ENCODE measurements around the gene ABCC3.

The ABCC3 gene

DNA sequence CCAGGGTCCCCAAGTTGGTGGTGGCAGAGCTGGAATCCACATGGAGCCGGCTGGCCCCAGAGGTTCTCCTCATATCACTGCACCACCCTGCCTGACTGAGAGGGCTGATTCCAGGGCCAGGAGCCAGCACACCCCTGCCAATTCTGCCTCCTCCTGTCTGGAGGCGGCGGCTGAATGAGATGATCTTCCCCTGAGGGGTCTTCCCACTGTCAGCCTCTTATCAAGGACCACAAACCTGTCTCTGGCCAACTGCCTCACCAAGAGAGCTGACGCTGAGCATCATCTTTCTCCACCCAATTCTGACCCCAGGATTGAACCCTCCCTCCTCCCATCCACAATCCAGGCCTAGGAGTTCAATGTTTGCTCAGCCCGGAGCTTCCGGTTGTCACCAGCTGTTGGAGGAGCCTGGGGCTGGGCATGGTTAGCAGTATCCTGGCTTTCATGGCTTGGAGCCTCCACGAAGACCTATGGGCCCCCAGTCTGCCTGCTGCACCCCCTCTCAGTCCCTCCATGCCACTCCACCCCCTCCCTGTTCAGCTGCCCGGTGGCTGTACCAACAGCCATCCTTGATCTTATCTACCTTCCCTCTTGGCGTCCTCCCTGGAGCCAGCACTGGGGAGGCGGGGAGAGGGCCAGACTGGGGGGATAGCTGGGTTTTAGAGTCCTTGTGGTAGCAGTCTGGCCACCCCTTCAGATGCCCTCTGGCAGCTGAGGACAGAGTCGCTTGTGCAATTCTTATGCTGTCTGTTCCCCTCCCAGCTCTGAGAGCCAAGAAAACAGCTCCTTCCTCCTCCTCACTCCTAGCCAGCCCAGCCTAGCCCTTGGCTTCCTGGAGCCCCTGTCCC, 25.6 kb downstream of the ABCC3 start:
- intact Hi-C loops (cut with DNase I): no loop called here
- DNase-seq: no peak

DNA sequence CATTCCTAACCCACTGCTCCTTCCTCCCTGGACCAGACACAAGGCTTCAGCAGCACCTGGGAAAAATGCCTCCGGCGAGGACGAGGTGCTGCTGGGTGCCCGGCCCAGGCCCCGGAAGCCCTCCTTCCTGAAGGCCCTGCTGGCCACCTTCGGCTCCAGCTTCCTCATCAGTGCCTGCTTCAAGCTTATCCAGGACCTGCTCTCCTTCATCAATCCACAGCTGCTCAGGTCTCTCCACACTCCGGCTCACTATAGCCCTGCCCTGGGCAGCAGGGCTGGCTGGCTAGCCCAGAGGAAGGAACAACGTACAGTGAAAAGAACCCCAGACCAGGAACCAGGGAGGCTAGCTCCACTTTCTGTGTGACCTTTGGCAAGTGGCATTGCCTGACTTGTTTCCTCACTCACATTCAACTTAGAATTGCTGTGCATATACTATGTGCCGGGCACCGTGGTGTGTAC, 26.2 kb downstream of the ABCC3 start:
- no peak for DNase-seq
- intact Hi-C loops (cut with DNase I): no loop called here

DNA sequence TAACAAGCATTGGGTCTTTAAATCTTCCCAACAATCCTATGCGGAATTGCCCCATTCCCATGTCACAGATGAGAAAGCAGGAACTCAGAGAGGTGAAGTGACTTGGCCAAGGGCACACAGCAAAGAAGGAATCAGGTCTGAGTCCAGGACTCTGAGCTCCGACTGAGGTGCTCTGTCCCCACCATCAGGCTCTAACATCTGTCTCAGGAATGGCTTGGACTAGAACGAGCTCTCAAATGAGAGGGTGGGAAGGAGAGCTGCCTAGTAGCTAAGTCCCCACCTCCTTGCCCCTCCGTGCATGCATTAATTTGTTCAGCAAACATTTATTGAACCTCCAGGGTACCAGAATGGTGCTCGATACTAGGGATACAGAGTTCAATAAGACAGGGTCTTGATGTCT, 26.7 kb downstream of the ABCC3 start:
- intact Hi-C loops (cut with DNase I): no loop called here
- no peak for DNase-seq

DNA sequence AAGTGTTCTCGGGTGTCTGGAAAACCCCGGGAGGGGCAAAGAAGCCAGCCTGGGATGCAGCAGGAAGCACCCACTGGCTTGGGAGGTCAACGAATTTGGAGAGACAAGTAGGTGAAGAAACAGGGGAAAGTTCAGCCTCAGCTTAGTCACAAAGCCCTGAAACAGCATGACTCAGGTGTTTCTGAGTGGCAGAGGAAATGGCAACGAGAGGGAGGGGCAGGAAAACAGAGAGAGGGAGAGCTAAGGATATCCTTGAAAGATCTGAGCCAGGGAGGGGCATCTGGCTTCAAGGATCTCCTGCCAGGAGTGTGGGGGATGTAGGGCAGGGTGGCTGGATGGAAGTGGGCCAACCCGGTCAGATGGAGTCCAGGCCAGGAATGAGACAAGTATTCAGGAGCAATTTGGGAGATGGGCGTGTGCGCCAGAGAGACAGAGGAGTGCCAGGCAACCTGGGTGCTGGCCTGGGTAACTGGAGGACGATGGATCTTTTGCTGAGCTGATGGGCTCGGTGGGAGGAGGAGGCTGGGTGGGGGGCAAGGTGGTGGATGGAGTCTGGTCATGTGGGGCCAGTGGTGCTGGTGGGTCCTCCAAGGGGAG, 27.2 kb downstream of the ABCC3 start:
- peak in 9 of 42 donors; percentile 5 to 52 (median 21) for DNase-seq
- intact Hi-C loops (cut with DNase I): no loop called here

DNA sequence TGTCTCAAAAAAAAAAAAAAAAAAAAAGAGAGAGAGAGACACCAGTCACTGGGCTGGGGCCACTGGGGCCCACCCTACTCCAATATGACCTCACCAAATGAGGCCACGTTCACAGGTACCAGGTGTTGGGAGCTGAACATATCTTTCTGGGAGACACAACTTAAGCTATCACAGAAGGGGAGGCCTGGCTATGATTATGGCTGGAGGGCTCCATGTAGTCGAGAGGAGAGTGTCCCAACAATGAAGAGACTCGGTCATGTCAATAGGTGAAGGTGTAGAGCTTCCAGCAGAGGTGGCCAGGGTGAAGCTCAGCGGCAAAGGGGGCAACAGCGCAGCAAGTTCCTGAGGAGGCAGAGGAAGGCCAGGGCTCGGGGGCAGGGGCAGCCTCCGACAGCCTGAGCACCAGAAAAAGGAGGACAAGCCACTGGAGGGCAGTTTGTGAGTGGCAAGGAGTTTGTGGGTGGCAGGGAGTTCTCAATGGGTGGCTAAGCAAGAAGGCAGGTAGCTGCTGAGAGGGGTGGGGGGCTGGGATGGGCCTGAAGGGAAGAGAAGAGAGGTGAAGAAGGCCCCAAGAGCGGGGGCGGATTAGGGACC, 28.0 kb downstream of the ABCC3 start:
- intact Hi-C loops (cut with DNase I): no loop called here
- no peak for DNase-seq

DNA sequence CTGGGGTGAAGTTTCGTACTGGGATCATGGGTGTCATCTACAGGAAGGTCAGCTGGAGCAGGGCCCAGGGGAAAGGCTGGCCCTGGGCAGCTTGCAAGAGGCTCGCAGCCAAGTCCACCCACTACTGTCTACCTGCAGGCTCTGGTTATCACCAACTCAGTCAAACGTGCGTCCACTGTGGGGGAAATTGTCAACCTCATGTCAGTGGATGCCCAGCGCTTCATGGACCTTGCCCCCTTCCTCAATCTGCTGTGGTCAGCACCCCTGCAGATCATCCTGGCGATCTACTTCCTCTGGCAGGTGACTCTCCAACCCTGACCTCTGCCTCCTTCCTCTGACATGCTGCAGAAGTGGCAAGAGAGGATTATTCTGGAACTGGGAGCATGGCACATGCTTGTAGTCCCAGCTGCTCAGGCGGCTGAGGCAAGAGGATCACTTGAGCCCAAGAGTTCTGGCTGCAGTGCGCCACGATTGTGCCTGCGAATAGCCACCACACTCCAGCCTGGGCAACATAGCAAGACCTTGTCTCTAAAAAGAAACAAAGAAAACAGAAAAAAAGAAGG, 29.2 kb downstream of the ABCC3 start:
- intact Hi-C loops (cut with DNase I): no loop called here
- no peak for DNase-seq

DNA sequence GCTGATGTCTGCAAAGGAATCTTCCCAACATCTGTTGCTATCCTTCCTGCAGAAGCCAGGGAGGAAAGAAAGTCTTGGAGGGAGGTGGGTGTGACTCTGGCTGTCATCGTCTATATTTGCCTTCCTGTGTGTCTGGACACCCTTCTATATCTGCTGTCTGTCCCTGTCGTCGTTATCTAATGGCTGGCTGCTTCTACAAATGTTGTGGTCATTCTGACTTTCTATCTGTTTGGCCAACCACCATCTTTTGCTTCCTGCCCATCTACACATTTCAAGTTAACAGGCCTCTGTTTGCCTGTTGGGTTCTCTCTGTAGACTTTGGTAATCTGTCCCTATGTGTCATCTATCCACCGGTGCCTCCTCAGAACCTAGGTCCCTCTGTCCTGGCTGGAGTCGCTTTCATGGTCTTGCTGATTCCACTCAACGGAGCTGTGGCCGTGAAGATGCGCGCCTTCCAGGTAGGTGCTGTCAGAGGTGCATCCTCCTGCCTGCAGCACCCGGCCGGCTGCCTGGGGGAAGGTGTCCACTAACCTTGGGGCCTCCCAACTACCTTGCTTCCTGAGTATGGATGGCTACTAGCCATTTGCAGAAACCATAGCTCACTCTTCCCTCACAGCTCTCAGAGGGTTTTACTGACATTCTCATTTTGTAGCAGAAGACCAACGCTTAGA, 30.2 kb downstream of the ABCC3 start:
- no peak for DNase-seq
- intact Hi-C loops (cut with DNase I): no loop called here

DNA sequence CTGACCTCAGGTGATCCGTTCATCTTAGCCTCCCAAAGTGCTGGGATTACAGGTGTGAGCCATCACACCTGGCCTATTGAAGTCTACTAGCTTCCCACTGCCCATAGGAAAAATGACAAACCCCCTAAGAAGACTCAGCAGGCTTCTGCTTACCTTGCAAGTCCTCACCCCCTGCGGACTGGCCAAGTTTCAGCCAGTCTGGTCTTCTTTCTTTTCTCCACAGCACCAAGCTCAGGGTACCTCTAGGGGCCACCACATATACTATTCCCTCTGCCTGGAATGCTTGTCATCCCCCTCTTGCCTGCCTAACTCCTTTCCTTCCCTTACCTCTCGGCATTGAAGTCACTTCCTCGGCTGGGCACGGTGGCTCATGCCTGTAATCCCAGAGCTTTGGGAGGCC, 31.2 kb downstream of the ABCC3 start:
- DNase-seq: no peak
- intact Hi-C loops (cut with DNase I): no loop called here

DNA sequence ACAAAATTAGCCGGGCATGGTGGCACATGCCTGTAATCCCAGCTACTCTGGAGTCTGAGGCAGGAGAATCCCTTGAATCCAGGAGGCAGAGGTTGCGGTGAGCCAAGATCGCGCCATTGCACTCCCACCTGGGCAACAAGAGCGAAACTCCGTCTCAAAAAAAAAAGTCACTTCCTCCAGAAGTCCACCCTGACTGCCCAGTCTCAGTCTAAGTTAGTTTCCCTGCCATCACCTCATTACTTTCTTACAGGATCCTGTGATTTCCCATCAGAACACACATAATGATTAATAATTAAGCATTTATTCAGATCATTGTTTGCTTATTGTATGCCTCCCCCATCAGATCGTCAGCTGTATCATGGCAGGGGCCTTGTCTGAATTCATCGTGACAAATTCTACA, 31.6 kb downstream of the ABCC3 start:
- no peak for DNase-seq
- intact Hi-C loops (cut with DNase I): no loop called here

DNA sequence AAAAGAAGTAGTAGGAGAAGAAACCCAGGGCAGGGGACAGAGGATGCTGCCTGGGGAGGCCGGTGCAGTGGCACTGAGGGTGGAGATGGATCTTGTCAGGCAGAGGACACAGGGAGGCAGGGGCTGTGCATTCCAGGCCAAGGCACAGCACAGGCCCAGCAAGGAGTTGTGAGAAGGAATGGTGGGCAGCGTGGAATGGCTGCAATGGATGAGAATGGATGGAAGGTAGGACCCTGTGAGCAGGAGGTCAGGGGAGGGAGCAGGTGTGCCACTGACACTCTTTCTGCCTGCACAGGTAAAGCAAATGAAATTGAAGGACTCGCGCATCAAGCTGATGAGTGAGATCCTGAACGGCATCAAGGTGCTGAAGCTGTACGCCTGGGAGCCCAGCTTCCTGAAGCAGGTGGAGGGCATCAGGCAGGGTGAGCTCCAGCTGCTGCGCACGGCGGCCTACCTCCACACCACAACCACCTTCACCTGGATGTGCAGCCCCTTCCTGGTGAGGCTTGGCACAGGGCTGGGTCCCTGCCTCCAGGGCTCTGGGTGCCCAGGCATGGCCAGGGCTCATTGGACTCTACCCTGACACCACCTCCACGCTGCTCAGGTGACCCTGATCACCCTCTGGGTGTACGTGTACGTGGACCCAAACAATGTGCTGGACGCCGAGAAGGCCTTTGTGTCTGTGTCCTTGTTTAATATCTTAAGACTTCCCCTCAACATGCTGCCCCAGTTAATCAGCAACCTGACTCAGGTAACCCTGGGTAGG, 32.8 kb downstream of the ABCC3 start:
- intact Hi-C loops (cut with DNase I): no loop called here
- DNase-seq: no peak

DNA sequence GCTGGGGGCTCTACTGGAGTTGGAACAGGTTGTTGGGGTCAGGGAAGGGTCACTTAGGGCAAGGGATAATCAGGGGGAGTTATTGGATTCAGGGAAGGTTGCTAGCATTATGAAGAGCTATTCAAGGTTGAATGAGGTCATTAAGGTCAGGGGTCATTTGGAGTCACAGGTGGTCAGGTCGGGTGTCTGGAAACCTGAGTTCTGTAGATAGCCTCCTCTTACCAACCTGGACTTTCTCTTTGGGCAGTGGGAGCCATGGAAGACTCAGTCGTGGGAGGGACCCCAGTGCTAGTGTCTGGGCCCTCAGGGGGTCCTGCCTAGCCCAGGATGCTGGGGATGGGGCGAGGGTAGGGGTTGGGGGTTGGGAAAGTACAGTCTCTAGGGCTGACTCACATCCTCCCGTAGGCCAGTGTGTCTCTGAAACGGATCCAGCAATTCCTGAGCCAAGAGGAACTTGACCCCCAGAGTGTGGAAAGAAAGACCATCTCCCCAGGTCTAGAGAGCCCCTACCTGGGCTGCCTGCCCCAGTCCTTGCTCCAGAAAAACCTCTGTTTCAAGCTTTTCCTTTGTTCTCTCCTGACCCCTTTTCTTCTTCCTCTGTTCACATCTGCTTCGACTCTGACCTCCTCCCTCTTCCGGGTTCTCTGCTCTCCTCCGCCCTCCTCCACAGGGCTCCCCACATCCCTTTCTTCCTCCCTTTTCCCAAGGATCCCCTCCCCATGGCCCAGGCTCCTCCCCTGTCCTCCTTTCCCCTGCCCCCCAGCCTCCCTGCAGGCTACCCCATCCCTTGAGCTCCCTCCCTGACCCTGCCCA, 33.5 kb downstream of the ABCC3 start:
- DNase-seq: no peak
- intact Hi-C loops (cut with DNase I): no loop called here

DNA sequence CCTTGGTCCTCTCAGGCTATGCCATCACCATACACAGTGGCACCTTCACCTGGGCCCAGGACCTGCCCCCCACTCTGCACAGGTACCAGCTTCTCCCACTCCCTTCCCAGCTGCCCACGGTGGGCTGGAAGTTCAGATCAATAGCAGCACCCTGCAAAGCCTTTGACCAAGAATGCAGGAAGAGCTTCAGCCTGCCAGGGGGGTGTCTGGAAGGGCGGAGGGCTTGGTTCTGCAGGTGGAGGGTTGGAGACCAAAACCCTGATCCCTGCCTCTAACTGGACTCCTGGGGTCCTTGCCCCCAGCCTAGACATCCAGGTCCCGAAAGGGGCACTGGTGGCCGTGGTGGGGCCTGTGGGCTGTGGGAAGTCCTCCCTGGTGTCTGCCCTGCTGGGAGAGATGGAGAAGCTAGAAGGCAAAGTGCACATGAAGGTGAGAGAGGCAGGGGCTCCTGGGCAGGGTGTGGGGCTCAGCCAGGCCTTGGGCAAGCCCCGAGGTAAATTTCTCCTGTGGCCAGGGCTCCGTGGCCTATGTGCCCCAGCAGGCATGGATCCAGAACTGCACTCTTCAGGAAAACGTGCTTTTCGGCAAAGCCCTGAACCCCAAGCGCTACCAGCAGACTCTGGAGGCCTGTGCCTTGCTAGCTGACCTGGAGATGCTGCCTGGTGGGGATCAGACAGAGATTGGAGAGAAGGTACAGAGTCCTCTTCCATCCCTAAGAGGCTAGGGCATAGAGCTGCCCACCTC, 34.3 kb downstream of the ABCC3 start:
- no peak for DNase-seq
- intact Hi-C loops (cut with DNase I): no loop called here

DNA sequence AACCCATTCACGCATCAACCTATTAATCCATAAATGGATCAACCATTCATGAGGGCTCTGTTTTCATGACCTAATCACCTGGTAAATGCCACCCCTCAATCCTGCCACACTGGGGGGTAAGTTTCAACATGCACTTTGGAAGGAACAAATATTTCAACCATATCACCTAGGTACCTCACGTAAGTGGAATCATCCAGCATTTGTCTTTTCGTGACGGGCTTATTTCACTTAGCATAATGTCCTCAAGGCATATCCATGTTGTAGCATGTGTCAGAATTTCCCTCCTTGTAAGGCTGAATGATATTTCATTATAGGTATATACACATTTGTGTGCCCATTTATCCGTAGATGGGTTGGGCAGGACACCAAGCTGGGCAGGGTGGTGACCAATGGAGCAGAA, 37.4 kb downstream of the ABCC3 start:
- DNase-seq: no peak
- intact Hi-C loops (cut with DNase I): no loop called here

DNA sequence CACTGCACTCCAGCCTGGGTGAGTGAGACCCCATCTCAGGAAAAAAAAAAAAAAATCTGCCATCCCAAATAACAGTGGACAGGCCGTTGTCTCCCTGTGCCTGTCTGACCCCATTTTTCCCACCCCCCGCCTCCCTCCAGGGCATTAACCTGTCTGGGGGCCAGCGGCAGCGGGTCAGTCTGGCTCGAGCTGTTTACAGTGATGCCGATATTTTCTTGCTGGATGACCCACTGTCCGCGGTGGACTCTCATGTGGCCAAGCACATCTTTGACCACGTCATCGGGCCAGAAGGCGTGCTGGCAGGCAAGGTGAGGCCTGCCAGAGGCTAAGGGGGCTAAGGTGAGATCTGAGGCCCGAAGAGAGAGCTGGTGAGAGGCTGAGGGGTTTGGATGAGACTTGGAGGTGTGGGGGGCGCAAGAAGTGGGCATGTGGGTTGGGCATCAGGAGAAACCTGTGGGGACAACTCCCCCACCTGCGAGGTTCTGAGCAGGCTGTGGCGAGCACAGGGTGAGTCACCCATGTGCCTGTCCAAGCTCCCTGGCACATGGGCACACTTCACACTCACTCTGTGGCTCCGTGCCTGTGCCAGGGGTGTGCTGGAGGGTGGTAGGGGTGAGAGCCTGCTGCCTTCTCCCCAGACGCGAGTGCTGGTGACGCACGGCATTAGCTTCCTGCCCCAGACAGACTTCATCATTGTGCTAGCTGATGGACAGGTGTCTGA, 38.3 kb downstream of the ABCC3 start:
- intact Hi-C loops (cut with DNase I): no loop called here
- no peak for DNase-seq

DNA sequence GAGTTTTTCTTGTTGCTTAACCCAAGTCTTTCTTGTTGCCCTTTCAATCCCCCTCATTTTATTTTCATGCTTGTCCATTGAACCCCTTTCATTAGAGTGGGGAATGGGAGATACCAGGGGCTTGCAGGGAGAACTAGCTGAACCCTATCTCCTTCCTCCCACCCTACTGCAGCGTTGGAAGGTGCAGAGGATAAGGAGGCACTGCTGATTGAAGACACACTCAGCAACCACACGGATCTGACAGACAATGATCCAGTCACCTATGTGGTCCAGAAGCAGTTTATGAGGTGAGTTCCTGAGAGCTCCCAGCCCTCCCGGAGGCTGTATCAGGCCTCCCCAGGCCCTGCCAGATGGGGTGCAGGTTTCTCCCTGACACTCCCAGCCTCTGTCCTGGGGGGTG, 40.5 kb downstream of the ABCC3 start:
- intact Hi-C loops (cut with DNase I): no loop called here

DNA sequence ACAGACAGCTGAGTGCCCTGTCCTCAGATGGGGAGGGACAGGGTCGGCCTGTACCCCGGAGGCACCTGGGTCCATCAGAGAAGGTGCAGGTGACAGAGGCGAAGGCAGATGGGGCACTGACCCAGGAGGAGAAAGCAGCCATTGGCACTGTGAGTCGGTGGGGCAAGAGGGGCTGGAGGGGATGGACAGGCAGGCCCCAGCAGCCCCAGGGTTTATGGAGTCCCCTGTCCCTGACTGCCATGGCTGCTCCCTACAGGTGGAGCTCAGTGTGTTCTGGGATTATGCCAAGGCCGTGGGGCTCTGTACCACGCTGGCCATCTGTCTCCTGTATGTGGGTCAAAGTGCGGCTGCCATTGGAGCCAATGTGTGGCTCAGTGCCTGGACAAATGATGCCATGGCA, 40.9 kb downstream of the ABCC3 start:
- intact Hi-C loops (cut with DNase I): no loop called here
- DNase-seq: no peak

More for the DNA sequence above, 40.5 kb downstream of the ABCC3 start:
- DNase-seq: no peak
